Measurements from ENCODE around the gene MPP2.
A peak's percentile ranks its signal among the peaks of the same experiment; 100 is the strongest.
"Not testable (repeated sequence)": the region's sequence is repeated elsewhere in the genome, so short reads cannot be mapped to it uniquely, and the experiment has no call there.

Gene MPP2, protein sequence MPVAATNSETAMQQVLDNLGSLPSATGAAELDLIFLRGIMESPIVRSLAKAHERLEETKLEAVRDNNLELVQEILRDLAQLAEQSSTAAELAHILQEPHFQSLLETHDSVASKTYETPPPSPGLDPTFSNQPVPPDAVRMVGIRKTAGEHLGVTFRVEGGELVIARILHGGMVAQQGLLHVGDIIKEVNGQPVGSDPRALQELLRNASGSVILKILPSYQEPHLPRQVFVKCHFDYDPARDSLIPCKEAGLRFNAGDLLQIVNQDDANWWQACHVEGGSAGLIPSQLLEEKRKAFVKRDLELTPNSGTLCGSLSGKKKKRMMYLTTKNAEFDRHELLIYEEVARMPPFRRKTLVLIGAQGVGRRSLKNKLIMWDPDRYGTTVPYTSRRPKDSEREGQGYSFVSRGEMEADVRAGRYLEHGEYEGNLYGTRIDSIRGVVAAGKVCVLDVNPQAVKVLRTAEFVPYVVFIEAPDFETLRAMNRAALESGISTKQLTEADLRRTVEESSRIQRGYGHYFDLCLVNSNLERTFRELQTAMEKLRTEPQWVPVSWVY

DNA sequence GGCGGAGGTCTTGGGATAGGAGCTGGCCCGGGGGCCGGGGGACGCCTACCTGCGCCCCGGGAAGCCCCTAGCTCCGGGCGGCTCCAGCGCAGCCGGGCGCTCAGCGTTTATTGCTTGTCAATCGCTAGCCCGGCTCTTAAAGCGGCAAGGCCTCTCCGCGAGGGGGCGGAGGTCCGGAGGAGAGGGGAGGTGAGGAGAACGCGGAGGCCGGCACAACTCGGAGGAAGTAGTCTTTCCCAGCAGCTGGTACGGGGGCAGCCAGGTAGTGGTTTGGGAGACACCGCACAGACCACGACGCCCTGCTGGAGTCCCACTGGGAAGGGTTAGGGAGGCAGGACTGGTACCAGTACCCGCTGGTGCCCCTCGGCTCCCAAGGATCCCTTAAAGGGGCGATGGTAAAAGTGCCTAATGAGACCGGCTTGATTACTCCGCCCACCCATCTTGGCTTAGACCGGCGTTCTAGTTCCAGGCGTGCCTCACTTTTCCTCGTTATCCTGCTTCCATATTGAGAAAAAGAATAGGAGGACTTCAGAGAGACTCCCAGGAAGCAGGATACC lies at the start of gene MPP2:
TSS of gene MPP2 (minus strand) at position 112 of the 557 bp plus-strand sequence. CDS start 3,076 bp downstream, outside the sequence.
- DNase-seq = peak in 55 of 56 donors; percentile 31 to 91 (median 75)

GRCh38 chr17:43956222-43956621 lies 48.9 kb upstream of the MPP2 start:
- DNase-seq = peak in 4 of 56 donors; percentile 0 to 49 (median 6)

DNA sequence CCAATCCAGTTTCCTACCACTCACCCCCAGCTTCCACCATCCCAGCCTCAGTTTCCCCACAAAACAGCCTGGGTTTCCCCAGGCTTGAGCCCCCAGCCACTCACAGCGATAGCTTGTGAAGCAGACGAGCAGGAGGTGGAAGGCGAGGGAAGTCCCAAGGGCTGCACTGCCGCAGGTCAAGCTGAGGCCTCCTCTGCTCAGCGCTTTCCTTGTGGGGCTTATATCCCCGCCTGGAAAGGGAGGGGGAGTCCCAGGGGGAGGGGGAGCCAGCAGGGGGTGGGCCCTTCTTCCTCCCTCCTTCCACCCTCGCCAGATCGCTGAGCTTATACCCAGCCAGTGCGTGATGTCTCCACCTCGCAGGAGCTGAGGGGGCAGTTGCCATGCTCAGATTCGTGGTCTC lies 46.4 kb upstream of the MPP2 start, which contains the start of gene PYY:
TSS of gene PYY (minus strand) at position 195 of the 400 bp plus-strand sequence. CDS start 457 bp downstream, outside the sequence.
- DNase-seq = no peak

- DNase-seq = no peak
Measured at GRCh38 chr17:43952724-43953666, 45.7 kb upstream of the MPP2 start.

- DNase-seq = no peak
Measured at GRCh38 chr17:43952351-43952723, 45.0 kb upstream of the MPP2 start.

DNA sequence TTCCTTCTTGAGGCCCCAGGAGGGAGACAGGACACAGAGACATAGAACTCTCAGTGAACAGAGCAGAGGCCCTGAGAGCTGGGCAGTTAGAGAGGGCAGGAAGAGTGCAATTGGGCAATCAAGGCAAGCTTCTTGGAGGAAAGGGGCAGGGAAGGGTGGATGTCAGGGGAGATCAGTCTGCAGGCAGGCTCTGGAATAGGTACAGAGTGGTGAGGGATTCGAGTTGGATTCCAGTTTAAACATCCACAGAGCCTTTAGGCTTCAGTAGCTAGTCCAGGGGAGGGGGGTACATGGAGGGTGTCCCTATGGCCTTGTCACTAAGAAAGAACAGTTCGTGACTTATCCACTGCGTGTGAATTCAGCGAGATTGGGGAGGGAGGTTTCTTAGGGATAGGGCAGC lies 44.4 kb upstream of the MPP2 start:
- DNase-seq = no peak

DNA sequence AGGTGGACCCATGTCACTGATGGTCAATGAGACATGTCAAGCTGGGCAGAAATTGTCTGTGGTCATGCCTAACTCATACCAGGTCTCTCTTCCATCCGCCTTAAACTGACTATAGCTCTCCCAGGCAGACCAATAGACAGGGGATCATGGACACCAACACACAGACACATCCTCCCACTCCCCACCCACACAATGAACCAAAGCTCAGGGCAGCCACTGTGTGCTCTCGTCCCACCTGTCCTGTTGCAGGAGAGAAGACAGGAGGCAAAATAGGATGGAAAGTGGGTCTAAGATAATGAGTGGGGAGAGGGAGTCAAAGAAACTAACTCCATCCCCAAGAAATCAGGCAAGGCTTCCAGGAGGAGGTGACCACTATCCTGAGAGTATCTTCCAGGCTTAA lies 43.2 kb upstream of the MPP2 start:
- DNase-seq = no peak

GRCh38 chr17:43949781-43950180 lies 42.4 kb upstream of the MPP2 start:
- DNase-seq = no peak

DNA sequence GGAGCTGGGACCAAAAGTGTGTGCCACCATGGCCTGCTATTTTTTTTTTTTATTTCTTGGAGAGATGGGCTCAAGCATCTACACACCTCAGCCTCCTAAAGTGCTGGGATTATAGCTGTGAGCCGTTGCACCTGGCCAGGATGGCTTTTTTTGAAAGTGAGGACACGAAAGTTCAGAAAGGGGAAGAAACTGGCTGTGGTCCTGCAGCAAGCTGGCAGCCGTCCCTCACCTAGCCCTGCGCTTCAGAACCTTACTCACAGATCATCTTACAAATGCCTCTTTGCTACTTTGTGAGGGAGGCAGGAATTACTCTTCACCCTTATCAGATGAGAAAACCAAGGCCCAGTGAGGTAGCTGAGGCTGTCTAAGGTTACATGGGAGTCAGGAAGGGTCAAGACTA lies 39.4 kb upstream of the MPP2 start:
- DNase-seq = no peak

- no peak for DNase-seq
Measured at GRCh38 chr17:43945074-43945829, 37.9 kb upstream of the MPP2 start.

DNA sequence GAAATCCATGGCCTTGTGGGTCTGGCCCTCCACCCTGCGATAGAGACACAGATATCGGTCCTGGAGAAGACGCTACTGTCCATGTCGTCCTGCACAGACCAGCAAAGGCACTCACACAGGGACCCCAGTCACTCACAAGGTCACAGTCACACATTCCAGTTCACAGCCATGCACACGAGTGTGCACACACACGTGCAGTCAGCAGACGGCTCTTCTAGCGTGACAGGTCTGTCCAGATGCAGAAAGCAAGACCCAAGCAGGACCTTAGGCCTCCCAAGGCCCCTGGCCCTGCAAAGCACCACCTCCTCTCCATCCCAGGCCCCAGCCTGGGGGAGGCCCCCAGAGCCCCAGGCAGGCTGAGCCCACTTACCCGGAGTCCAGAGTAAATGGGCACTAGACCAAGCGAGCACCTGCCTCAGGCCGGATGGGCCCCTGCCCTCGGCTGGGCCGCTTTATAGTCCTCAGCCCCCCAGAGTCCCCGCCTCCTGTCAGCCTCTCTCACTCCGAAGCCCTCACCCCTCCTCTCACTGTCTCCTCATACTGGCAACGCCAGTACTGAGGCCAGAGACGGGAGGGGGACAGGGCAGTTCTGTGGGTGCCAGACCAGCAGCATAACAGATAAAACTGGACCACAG lies 34.8 kb upstream of the MPP2 start, which contains the start of gene PPY:
TSS of gene PPY (minus strand) at position 426 of the 635 bp plus-strand sequence. CDS start 822 bp downstream, outside the sequence.
- DNase-seq = no peak

- DNase-seq = peak in 3 of 56 donors; percentile 1 to 6 (median 2)
Measured at GRCh38 chr17:43940630-43941029, 33.3 kb upstream of the MPP2 start.

DNA sequence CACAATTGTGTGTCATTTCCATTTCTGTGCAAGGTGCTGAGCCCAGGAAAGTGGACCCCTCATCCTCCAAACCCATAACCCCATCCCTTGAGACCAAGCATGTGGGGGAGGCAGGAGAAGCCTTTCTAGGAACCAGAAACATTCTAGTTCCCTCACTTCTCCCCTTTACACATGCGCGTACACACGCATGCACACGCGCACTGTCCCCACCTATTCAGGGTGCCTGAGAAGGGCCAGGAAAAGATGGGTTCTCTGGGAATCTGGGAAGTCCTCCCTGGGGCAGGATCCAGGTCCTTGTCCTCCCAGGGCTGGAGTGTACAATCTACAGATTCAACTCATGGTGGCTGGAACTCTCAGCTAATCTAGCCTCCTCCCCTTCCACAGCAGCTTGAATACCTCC lies 32.5 kb upstream of the MPP2 start:
- DNase-seq = no peak

- not testable (repeated sequence) for DNase-seq
Measured at GRCh38 chr17:43939452-43939851, 32.1 kb upstream of the MPP2 start.

DNA sequence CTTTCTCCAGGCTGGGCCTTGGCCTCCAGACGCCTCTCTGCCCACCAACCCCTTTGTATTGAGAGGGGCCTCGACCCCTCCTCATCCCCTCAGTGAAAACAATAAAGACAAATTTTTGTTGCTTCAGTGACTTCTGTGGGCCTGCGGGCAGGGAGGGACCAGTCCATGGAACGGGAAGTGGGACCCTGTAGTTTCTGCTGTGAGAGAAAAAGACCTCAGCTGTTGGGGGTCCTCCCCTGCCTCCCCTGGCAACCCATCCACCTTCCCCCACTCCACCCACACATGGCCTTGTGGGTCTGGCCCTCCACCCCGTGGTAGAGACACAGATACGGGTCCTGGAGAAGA lies 31.5 kb upstream of the MPP2 start:
- DNase-seq = no peak

DNA sequence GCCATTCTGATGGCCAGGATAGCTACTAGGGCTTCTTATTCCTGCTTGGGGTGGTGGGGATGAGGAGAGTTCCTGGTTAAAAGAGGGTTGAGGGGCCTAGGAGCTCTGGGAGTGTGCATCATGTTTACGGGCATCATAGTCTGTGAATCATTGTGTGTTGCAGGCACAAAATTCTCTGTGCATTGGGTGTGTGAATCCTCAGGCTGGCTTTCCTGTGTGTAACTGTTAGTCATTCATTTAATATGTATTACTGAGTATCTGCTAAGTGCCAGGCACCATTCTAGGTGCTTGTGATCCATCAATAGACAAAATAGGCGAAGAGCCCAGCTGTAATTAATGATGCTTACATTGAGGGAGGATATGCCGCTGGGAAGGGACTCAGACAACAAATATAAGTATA lies 29.1 kb upstream of the MPP2 start:
- no peak for DNase-seq

GRCh38 chr17:43935926-43936261 lies 28.6 kb upstream of the MPP2 start:
- no peak for DNase-seq

DNA sequence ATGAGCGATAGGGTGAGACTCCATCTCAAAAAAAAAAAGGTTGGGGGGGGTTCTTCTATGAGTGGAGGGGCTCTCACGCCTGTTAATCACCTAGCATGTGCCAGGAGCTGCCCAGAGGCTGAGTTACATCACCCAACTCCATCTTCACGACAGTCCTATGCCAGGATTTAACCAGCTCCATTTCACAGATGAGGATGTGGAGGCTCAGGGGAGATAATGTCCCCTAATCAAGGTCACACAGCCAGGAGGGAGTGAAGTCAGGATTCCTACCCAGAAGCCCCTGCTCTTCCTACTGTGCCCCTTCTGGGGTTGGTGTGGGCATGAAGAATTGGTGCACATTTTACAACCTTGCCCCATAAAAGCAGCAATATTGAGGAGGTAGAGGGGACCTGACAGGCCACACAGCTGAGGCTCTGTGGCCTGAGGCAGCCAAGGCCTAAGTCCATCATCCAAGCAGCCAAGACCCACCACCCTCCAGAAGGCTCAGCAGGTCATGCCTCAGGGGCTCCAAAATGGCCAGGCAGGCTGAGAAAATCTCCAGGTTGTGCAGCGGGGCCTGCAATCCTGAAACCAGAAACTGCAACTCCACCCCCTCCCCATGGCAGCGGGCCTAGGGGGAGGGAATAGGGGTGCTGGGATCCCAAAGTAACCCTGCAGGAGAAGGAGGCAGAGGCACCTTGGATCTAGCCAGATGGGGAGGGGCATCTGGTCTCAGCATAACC lies 28.0 kb upstream of the MPP2 start:
- no peak for DNase-seq

GRCh38 chr17:43932923-43933322 lies 25.6 kb upstream of the MPP2 start:
- no peak for DNase-seq

- no peak for DNase-seq
Measured at GRCh38 chr17:43932357-43932756, 25.0 kb upstream of the MPP2 start.
